PC-3 (cell line): ENCODE results near the gene ZBTB7B. TPM values are rescaled to one million over a fixed set of nuclear protein-coding genes. Genes with fewer than 3 reads are reported as not detected.

ENCODE experiments used
- ATAC-seq: fragments of 200-7000 bp; cut with Tn5 transposase; 2 replicates; pipeline ENCODE4 v1.9.1; 2020; ENCODE audit warnings: mild to moderate bottlenecking, moderate library complexity
- BruUV-seq: library from RNA; stranded (reverse); fragments of 400-500 nt; replicated peaks from 2 replicates; lab custom pipeline; 2021; lab: Mats Ljungman, UMichigan
- CTCF ChIA-PET: fragments of 300-600 bp; sonication (Branson Sonifier 250); formaldehyde crosslinking; loops from one replicate; lab custom pipeline; 2022; ENCODE audit warnings: antibody characterized with exemption; lab: Charles Lee
- POLR2A ChIA-PET: fragments of 300-600 bp; sonication (Branson Sonifier 250); formaldehyde crosslinking; loops from one replicate; lab custom pipeline; 2022; ENCODE audit warnings: antibody characterized with exemption; ENCODE audit not compliant: unreplicated experiment; lab: Charles Lee
- DNase-seq: peaks from one replicate; pipeline ENCODE4 v3.0.0-alpha.2; 2015
- H2AFZ ChIP-seq: fragments of 300-600 bp; sonication (generic); 2 replicates; pipeline ENCODE4 v1.6.0; 2016; ENCODE audit warnings: antibody characterized with exemption, low read length
- H3F3A ChIP-seq: fragments of 300-600 bp; sonication (generic); one replicate; pipeline ENCODE4 v1.6.0; 2017; ENCODE audit warnings: antibody characterized with exemption, low read length, control low read depth, mild to moderate bottlenecking; ENCODE audit not compliant: unreplicated experiment
- H3K27ac ChIP-seq: fragments of 300-600 bp; sonication (generic); 2 replicates; pipeline ENCODE4 v1.5.1; 2016; ENCODE audit warnings: mild to moderate bottlenecking, low read length
- H3K27me3 ChIP-seq: fragments of 300-600 bp; sonication (generic); 2 replicates; pipeline ENCODE4 v1.6.1; 2016; ENCODE audit warnings: low read length, mixed read lengths
- H3K36me3 ChIP-seq: fragments of 300-600 bp; sonication (generic); 2 replicates; pipeline ENCODE4 v1.6.1; 2016; ENCODE audit warnings: low read depth, mixed run types, low read length, mixed read lengths
- H3K4me1 ChIP-seq: fragments of 300-600 bp; sonication (generic); 2 replicates; pipeline ENCODE4 v1.5.1; 2016; ENCODE audit warnings: low read length; ENCODE audit not compliant: insufficient read depth
- H3K4me2 ChIP-seq: fragments of 300-600 bp; sonication (generic); 2 replicates; pipeline ENCODE4 v1.6.0; 2016; ENCODE audit warnings: low read length
- H3K4me3 ChIP-seq: fragments of 300-600 bp; sonication (generic); 2 replicates; pipeline ENCODE4 v1.5.1; 2016; ENCODE audit warnings: mild to moderate bottlenecking, low read length, mixed read lengths
- H3K79me2 ChIP-seq: fragments of 300-600 bp; sonication (generic); 2 replicates; pipeline ENCODE4 v1.6.1; 2017; ENCODE audit warnings: low read length, mixed read lengths
- H3K9ac ChIP-seq: fragments of 300-600 bp; sonication (generic); 2 replicates; pipeline ENCODE4 v1.6.0; 2016; ENCODE audit warnings: mild to moderate bottlenecking, low read length
- H3K9me2 ChIP-seq: fragments of 300-600 bp; sonication (generic); replicated peaks from 2 replicates; pipeline ENCODE4 v1.6.1; 2016; ENCODE audit warnings: mixed run types, low read length, mixed read lengths
- H3K9me3 ChIP-seq: fragments of 300-600 bp; sonication (generic); 2 replicates; pipeline ENCODE4 v1.6.1; 2016; ENCODE audit warnings: low read length, mixed read lengths
- H4K20me1 ChIP-seq: fragments of 300-600 bp; sonication (generic); 2 replicates; pipeline ENCODE4 v1.6.1; 2016; ENCODE audit warnings: low read length, mixed read lengths
- EZH2 ChIP-seq: fragments of 300-600 bp; sonication (generic); IDR thresholded peaks from one replicate; pipeline ENCODE4 v1.6.1; 2017; ENCODE audit warnings: antibody characterized with exemption, mild to moderate bottlenecking, low read length; ENCODE audit not compliant: unreplicated experiment
- EZH2phosphoT487 ChIP-seq: fragments of 300-600 bp; sonication (generic); IDR thresholded peaks from 2 replicates; pipeline ENCODE4 v1.6.1; 2018; ENCODE audit warnings: mild to moderate bottlenecking, antibody characterized with exemption, low read length, borderline replicate concordance
- intact Hi-C: fragments of 100-400 bp; cut with micrococcal nuclease; formaldehyde crosslinking; loops from 2 replicates; pipeline ENCODE4 v1.9.0; 2023
- total RNA-seq: library from RNA; depleted of rRNA; stranded (reverse); fragments of >200 nt; gene quantifications from 2 replicates; pipeline ENCODE4 v1.2.3, GENCODE V29; 2014
- TF ChIP-seq, protein P1 (sequence below): fragments of 300-600 bp; sonication (generic); conservative IDR thresholded peaks from 2 replicates; pipeline ENCODE4 v1.5.1; 2017; ENCODE audit warnings: antibody characterized with exemption, low read depth, mild to moderate bottlenecking, low read length

The ZBTB7B gene
- total RNA-seq, 1 experiment from 2014 or later = 39.7 TPM

DNA sequence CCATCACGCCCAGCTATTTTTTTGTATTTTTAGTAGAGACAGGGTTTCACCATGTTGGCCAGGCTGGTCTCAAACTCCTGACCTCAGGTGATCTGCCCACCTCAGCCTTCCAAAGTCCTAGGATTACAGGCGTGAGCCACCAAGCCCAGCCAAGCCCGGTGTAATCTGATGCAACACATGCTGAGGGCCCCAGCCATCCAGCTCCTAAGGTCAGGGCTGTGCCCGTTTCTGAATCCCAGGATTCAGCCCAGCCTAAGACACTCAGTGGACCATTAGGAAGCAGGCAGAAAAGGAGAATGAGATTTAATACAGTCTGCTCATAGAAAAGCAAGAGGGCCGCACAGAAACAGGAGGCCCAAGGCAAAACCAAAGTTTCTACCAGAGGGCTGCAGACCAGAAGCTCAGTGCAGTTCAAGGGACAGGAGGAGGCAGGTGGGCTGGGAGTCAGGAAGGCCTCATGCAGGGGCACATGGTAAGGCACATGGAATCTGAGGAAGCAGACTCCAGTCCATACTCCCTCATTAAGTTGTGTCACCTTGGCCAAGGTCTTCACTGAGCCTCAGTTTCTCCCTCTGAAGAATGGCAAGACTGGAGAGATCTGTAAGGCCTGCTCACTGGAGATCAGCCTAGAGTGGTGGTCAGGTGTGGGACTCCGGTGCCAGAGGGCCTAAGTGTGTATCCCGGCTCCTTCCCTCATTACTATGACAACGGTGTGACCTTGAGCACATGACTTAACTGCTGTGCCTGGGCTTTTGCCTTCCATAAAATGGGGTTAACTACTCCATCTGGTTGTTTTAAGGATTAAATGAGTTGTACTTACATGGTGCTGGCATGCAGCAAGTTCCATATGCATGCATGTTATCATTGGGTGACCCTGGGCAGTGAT lies 46.1 kb downstream of the ZBTB7B start:
- TF ChIP-seq EZH2 (no peak), EZH2phosphoT487 (no peak)
- TF ChIP-seq, protein P1, sequence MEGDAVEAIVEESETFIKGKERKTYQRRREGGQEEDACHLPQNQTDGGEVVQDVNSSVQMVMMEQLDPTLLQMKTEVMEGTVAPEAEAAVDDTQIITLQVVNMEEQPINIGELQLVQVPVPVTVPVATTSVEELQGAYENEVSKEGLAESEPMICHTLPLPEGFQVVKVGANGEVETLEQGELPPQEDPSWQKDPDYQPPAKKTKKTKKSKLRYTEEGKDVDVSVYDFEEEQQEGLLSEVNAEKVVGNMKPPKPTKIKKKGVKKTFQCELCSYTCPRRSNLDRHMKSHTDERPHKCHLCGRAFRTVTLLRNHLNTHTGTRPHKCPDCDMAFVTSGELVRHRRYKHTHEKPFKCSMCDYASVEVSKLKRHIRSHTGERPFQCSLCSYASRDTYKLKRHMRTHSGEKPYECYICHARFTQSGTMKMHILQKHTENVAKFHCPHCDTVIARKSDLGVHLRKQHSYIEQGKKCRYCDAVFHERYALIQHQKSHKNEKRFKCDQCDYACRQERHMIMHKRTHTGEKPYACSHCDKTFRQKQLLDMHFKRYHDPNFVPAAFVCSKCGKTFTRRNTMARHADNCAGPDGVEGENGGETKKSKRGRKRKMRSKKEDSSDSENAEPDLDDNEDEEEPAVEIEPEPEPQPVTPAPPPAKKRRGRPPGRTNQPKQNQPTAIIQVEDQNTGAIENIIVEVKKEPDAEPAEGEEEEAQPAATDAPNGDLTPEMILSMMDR = no peak
- DNase-seq = no peak
- Histone ChIP-seq H3K27ac (no peak overlapping the region), H3K36me3 (peaks cover 6% of the 10 kb centered on the region; the same call in 1 of the 2 replicates), H3F3A (peaks cover 8% of the 10 kb centered on the region), H3K4me3 (no peak overlapping the region), H3K9ac (no peak overlapping the region), H3K4me1 (peaks cover 45% of the 10 kb centered on the region), H3K4me2 (no peak overlapping the region), H3K9me3 (no peaks in the 10 kb centered on the region), H3K27me3 (no peaks in the 10 kb centered on the region), H4K20me1 (peaks cover 3% of the 10 kb centered on the region; the same call in 1 of the 2 replicates), H3K79me2 (peaks cover 26% of the 10 kb centered on the region), H2AFZ (no peak overlapping the region), H3K9me2 (no peaks in the 10 kb centered on the region)
- CTCF ChIA-PET = no interaction called here
- intact Hi-C loops = no loop called here
- no peak for ATAC-seq
- BruUV-seq = no TSS peak
- POLR2A ChIA-PET = interaction anchor here (0.7 kb wide), 1 partner anchor 27 kb away, joined by 4 read pairs; no protein-coding TSS in a partner anchor

DNA sequence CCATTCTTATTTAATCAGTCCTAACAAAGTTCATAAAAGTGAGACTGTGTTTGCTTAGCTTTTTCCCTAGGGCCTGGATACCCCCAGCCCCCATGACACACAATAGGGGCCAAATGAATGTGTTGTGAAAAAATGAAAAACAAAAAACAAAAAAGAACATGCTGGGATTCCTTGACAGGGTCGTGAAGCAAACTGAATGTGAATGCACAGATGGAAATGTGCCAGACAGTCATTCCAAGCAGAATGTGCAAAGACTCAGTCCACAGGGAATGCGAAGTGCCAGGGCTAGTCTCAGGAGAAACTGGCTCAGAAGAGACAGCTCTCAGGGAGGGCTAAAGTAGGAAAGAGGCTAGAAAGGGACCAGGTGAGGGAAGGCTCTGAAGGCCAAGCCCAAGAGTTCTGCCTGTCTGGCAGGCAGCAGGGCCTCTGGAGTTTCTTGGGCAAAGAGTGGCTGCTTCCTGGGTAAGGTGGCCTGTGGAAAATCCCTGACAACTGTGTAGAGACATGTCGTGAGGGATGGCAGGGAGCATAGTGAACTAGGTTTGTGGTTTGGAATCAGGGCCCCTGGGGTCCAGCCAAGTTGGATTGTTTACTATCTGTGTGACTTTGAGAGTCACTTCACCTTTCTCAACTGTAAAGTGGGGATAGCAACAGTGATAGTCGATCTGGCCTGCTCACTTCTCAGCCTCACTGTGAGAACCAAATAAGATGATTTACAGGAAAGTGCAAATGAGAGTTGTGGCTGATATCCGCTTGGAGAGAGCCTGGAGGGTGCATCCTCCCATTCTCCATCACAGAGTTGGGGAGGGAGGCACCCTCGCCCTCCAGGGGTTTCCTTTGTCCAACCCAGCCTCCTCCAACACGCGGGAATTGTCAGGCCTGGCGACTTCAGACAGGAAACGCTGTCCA lies 47.3 kb downstream of the ZBTB7B start:
- TSS peak; percentile 36 for BruUV-seq
- Histone ChIP-seq H3K4me3 (peak overlapping the region; percentile 95), H3K4me1 (peaks cover 44% of the 10 kb centered on the region), H3K4me2 (peak overlapping the region; percentile 100), H3K9me2 (no peaks in the 10 kb centered on the region), H3K36me3 (peaks cover 16% of the 10 kb centered on the region; the same call in 1 of the 2 replicates), H3F3A (peaks cover 8% of the 10 kb centered on the region), H3K9ac (peak overlapping the region; percentile 87), H3K79me2 (peaks cover 35% of the 10 kb centered on the region), H3K9me3 (no peaks in the 10 kb centered on the region), H3K27me3 (no peaks in the 10 kb centered on the region), H3K27ac (peak overlapping the region; percentile 67), H4K20me1 (peaks cover 3% of the 10 kb centered on the region; the same call in 1 of the 2 replicates), H2AFZ (peak overlapping the region; percentile 90)
- CTCF ChIA-PET = interaction anchor here (0.5 to 3.4 kb wide), 3 partner anchors 32 to 232 kb away, joined by 4 to 41 read pairs (median 5); no protein-coding TSS in a partner anchor
- ATAC-seq (no peak), DNase-seq (peak; percentile 57)
- intact Hi-C loops = loop anchor here (2.0 to 5.0 kb wide), 2 partner anchors 33 to 47 kb away; partner anchors contain the start of gene ZBTB7B
- TF ChIP-seq EZH2 (no peak), EZH2phosphoT487 (no peak)
- TF ChIP-seq, protein P1 = no peak
- POLR2A ChIA-PET = interaction anchor here (1.1 kb wide), 1 partner anchor 35 kb away, joined by 14 read pairs; no protein-coding TSS in a partner anchor
